Keratinocyte (primary cell): Measurements from ENCODE around the gene SDK2. TPM values are rescaled to one million over a fixed set of nuclear protein-coding genes. Genes with fewer than 3 reads are reported as not detected.

Experiments used
- DNase-seq: peaks from one replicate; pipeline ENCODE4 v3.0.0-alpha.2; 2011; ENCODE audit warnings: low read depth, missing footprints, low spot score
- FAIRE-seq: peaks from 2 replicates; lab custom pipeline; 2011; peaks lifted over from hg19 to GRCh38; lab: Jason Lieb, UNC
- H2AFZ ChIP-seq: 2 replicates; pipeline ENCODE4 v1.6.0; 2012; ENCODE audit warnings: low read length, control low read depth, inconsistent platforms; ENCODE audit not compliant: control insufficient read depth
- H3K27ac ChIP-seq: 2 replicates; pipeline ENCODE4 v1.5.1; 2011; ENCODE audit warnings: low read length; ENCODE audit not compliant: control insufficient read depth, insufficient read depth
- H3K27me3 ChIP-seq: 3 replicates; pipeline ENCODE4 v1.6.0; 2011; ENCODE audit warnings: low read length; ENCODE audit not compliant: control insufficient read depth, insufficient read depth; ENCODE audit errors: extremely low read depth
- H3K36me3 ChIP-seq, 2 experiments: 2 replicates in 1 of 2; 3 replicates in 1 of 2; pipeline ENCODE4 v1.5.1; 2011; ENCODE audit warnings: low read length in 2 of 2, mild to moderate bottlenecking in 1 of 2; ENCODE audit not compliant: control insufficient read depth in 2 of 2, insufficient read depth in 2 of 2; ENCODE audit errors: extremely low read depth in 1 of 2
- H3K4me1 ChIP-seq: 3 replicates; pipeline ENCODE4 v1.5.1; 2011; ENCODE audit warnings: low read length; ENCODE audit not compliant: control insufficient read depth, insufficient read depth; ENCODE audit errors: extremely low read depth
- H3K4me2 ChIP-seq: 3 replicates; pipeline ENCODE4 v1.6.0; 2011; ENCODE audit warnings: low read depth, low read length; ENCODE audit not compliant: control insufficient read depth, insufficient read depth; ENCODE audit errors: extremely low read depth
- H3K4me3 ChIP-seq, 3 experiments: fragments of 200-600 bp in 1 of 3; sonication (generic) in 1 of 3; 2 replicates in 2 of 3; 3 replicates in 1 of 3; pipeline ENCODE4 v1.5.1; 2011 to 2016; ENCODE audit warnings: low read length in 3 of 3, mild to moderate bottlenecking in 3 of 3, control low read depth in 2 of 3, inconsistent platforms in 1 of 3, low read depth in 1 of 3, mixed read lengths in 1 of 3, mixed run types in 1 of 3, moderate library complexity in 1 of 3; ENCODE audit not compliant: control insufficient read depth in 2 of 3, insufficient read depth in 2 of 3; ENCODE audit errors: extremely low read depth in 1 of 3
- H3K79me2 ChIP-seq: 2 replicates; pipeline ENCODE4 v1.6.0; 2012; ENCODE audit warnings: low read length; ENCODE audit not compliant: control insufficient read depth, insufficient read depth
- H3K9ac ChIP-seq: 3 replicates; pipeline ENCODE4 v1.6.0; 2011; ENCODE audit warnings: low read length; ENCODE audit not compliant: control insufficient read depth, insufficient read depth; ENCODE audit errors: extremely low read depth
- H3K9me1 ChIP-seq: 3 replicates; pipeline ENCODE4 v1.6.0; 2011; ENCODE audit warnings: low read length; ENCODE audit not compliant: control insufficient read depth, insufficient read depth; ENCODE audit errors: extremely low read depth
- H3K9me3 ChIP-seq: 2 replicates; pipeline ENCODE4 v1.5.1; 2012; ENCODE audit warnings: low read depth, low read length; ENCODE audit not compliant: control insufficient read depth
- H4K20me1 ChIP-seq: 3 replicates; pipeline ENCODE4 v1.6.0; 2011; ENCODE audit warnings: low read length; ENCODE audit not compliant: control insufficient read depth, insufficient read depth; ENCODE audit errors: extremely low read depth
- CTCF ChIP-seq, 3 experiments: IDR thresholded peaks in 1 of 3; conservative IDR thresholded peaks in 1 of 3; optimal IDR thresholded peaks in 1 of 3; 2 replicates in 2 of 3; 3 replicates in 1 of 3; pipeline versions ENCODE3 to v1.5.1; 2011; ENCODE audit warnings: low read length in 3 of 3, mild to moderate bottlenecking in 3 of 3, moderate library complexity in 2 of 3, control low read depth in 1 of 3, inconsistent platforms in 1 of 3; ENCODE audit not compliant: insufficient read depth in 2 of 3; ENCODE audit errors: extremely low read depth in 1 of 3
- EZH2 ChIP-seq: IDR thresholded peaks from one replicate; pipeline ENCODE4 v1.6.1; 2012; ENCODE audit warnings: inconsistent platforms, mild to moderate bottlenecking, low read length, moderate library complexity
- dilution Hi-C: fragments of 300-500 bp; cut with MboI; formaldehyde crosslinking; loops from one replicate; pipeline ENCODE4 v1.7.0; 2020; ENCODE audit warnings: low sequenced_read_pairs; ENCODE audit not compliant: extremely low pct_ligation_motif_present
- polyA plus RNA-seq, 5 experiments: library from polyadenylated mRNA; depleted of rRNA in 3 of 5; stranded (reverse) in 3 of 5; stranded (forward) in 1 of 5; unstranded in 1 of 5; fragments of >200 nt; gene quantifications; 1 replicate in 1 of 5; 2 replicates in 3 of 5; 3 replicates in 1 of 5; pipeline versions ENCODE4 v1.2.1 to v1.2.3, GENCODE V29; 2011 to 2012; ENCODE audit warnings: missing spikeins in 2 of 5, low read depth in 1 of 5, low replicate concordance in 1 of 5

Gene SDK2
- polyA plus RNA-seq, 1 donor (not counting 4 experiments of a cell fraction or from before 2014, with no cell fraction given), result 1.8 TPM

- Histone ChIP-seq H2AFZ (no peak overlapping the region), H4K20me1 (peaks cover 3% of the 10 kb centered on the region), H3K27ac (no peak overlapping the region), H3K36me3 (no peaks in the 10 kb centered on the region), H3K9me1 (peaks cover 5% of the 10 kb centered on the region), H3K4me2 (no peak overlapping the region), H3K9ac (no peak overlapping the region), H3K79me2 (peaks cover 1% of the 10 kb centered on the region), H3K4me1 (peaks cover 32% of the 10 kb centered on the region), H3K4me3 (no peak overlapping the region), H3K27me3 (no peaks in the 10 kb centered on the region), H3K9me3 (no peaks in the 10 kb centered on the region)
- no peak for FAIRE-seq
- dilution Hi-C loops, result no loop called here
- TF ChIP-seq EZH2 (no peak), CTCF (optimal IDR thresholded peaks at IDR 0.05 in 1 of 3, IDR thresholded peaks at IDR 0.05 in 1 of 3, conservative IDR thresholded peaks at IDR 0.05 in 1 of 3; ENCODE audit: extremely low read depth in 1 of 3, insufficient read depth in 2 of 3, low read length in 3 of 3) (no peak)
- no peak for DNase-seq
Observed at GRCh38 chr17:73293031-73293430, 351.2 kb downstream of the SDK2 start.

GRCh38 chr17:73292031-73292531, 352.2 kb downstream of the SDK2 start:
- TF ChIP-seq EZH2, result no peak
- no peak for TF ChIP-seq CTCF (optimal IDR thresholded peaks at IDR 0.05 in 1 of 3, IDR thresholded peaks at IDR 0.05 in 1 of 3, conservative IDR thresholded peaks at IDR 0.05 in 1 of 3; ENCODE audit: extremely low read depth in 1 of 3, insufficient read depth in 2 of 3, low read length in 3 of 3)
- Histone ChIP-seq H4K20me1 (peaks cover 4% of the 10 kb centered on the region), H3K9me1 (peaks cover 5% of the 10 kb centered on the region), H3K4me2 (peak overlapping the region; percentile 64), H3K4me3 (peak overlapping the region in 2 of 3 experiments; percentile 18 to 41), H3K79me2 (peaks cover 3% of the 10 kb centered on the region), H3K4me1 (peaks cover 40% of the 10 kb centered on the region), H3K36me3 (no peaks in the 10 kb centered on the region), H3K9ac (peak overlapping the region; percentile 58), H2AFZ (no peak overlapping the region), H3K27ac (peak overlapping the region; percentile 36), H3K9me3 (no peaks in the 10 kb centered on the region), H3K27me3 (no peaks in the 10 kb centered on the region)
- FAIRE-seq (peak; percentile 59), DNase-seq (no peak)
- dilution Hi-C loops, result no loop called here
